ENCODE results near the gene RNU6-1. TPM values are rescaled to one million over a fixed set of nuclear protein-coding genes. Genes with fewer than 3 reads are reported as not detected.

The RNU6-1 gene
- total and polyA plus RNA-seq, 2 donors (not counting 1 experiment from before 2014, with no cell fraction given), result not detected

- Histone ChIP-seq H3K27ac (ENCODE audit: low read length in 2 of 2) (no peak overlapping the region), H3K36me3 (replicated peaks in 1 of 2; ENCODE audit: control extremely low read depth in 1 of 2, control insufficient read depth in 1 of 2, extremely low read depth in 1 of 2, insufficient read depth in 2 of 2, low read length in 1 of 2) (no peaks in the 10 kb centered on the region), H3K9me3 (ENCODE audit: control extremely low read depth in 1 of 3, control insufficient read depth in 2 of 3, insufficient read depth in 1 of 3, low read length in 2 of 3) (peaks cover 0 to 80% (median 17%) of the 10 kb centered on the region in 3 donors), H3K4me3 (ENCODE audit: control extremely low read depth in 1 of 5, extremely low read depth in 1 of 5, insufficient read depth in 1 of 5, low read depth in 2 of 5, low read length in 4 of 5) (no peak overlapping the region), H3K4me1 (ENCODE audit: control insufficient read depth in 2 of 2, insufficient read depth in 2 of 2, low read length in 2 of 2) (peaks cover 55 to 74% of the 10 kb centered on the region in 2 donors), H4K20me1 (ENCODE audit: control insufficient read depth, insufficient read depth, low read length, poor library complexity, severe bottlenecking) (peaks cover 14% of the 10 kb centered on the region), H2AFZ (ENCODE audit: insufficient read depth, low read depth, low read length, poor library complexity, severe bottlenecking) (no peak overlapping the region), H3K79me2 (ENCODE audit: control insufficient read depth, insufficient read depth, low read length) (no peaks in the 10 kb centered on the region), H3K4me2 (replicated peaks; ENCODE audit: low read depth, low read length, poor library complexity, severe bottlenecking) (peak overlapping the region; percentile 60), H3K9ac (ENCODE audit: low read length) (peak overlapping the region; percentile 15), H3K27me3 (replicated peaks in 1 of 4; ENCODE audit: control extremely low read depth in 1 of 4, control insufficient read depth in 3 of 4, insufficient read depth in 4 of 4, low read length in 3 of 4) (peaks cover 4 to 89% (median 68%) of the 10 kb centered on the region in 4 experiments)
- POLR2A ChIA-PET, result interaction anchor here (0.7 kb wide), 1 partner anchor 267 kb away, joined by 3 read pairs; no protein-coding TSS in a partner anchor
- CTCF ChIA-PET, result interaction anchor here (0.5 to 16.8 kb wide), 2 partner anchors 45 to 396 kb away, joined by 3 to 237 read pairs; no protein-coding TSS in a partner anchor
- H3K27me3 Mint-ChIP-seq, result peaks cover 62% of the 10 kb centered on the region
- H3K27ac Mint-ChIP-seq, result no peak overlapping the region
- no peak for ATAC-seq (ENCODE audit: low read depth)
- intact Hi-C loops (cut with micrococcal nuclease), result no loop called here
- TF ChIP-seq CTCF (IDR thresholded peaks at IDR 0.05) (no peak), EZH2 (IDR thresholded peaks at IDR 0.05; ENCODE audit: borderline replicate concordance, insufficient read depth, low read depth, low read length, poor library complexity, severe bottlenecking) (no peak)
- WGBS (ENCODE audit: insufficient coverage), result 15% methylated on average over 91 of the region's 91 CpGs
- H3K4me3 Mint-ChIP-seq, result no peak overlapping the region
- peak; percentile 51 for DNase-seq
- peaks cover 52% of the 10 kb centered on the region for H3K4me1 Mint-ChIP-seq
- no peaks in the 10 kb centered on the region for H3K9me3 Mint-ChIP-seq (ENCODE audit: insufficient read depth)
These were observed 12.1 kb downstream of the RNU6-1 start for GRCh38 chr15:67827562-67828277.

Measured in B cell (primary cell).